SK-N-SH treated with all-trans-retinoic acid at 6 μM for 48 hours (cell line): ENCODE measurements around the gene TOP2B.

Source experiments
- ATAC-seq: fragments of 200-7000 bp; cut with Tn5 transposase; 3 replicates; pipeline ENCODE4 v1.9.1; 2020; ENCODE audit warnings: mild to moderate bottlenecking, moderate library complexity
- ARNTL ChIP-seq: fragments of 450-650 bp; formaldehyde crosslinking; IDR thresholded peaks from 2 replicates; pipeline ENCODE4 v1.5.0; 2020; ENCODE audit warnings: low read depth, mild to moderate bottlenecking, moderate library complexity, borderline replicate concordance
- BACH2 ChIP-seq: fragments of 250-450 bp; sonication (Bioruptor Pico); IDR thresholded peaks from 2 replicates; pipeline ENCODE4 v1.9.0; 2021; ENCODE audit warnings: mild to moderate bottlenecking, borderline replicate concordance
- CREB5 ChIP-seq: fragments of 250-450 bp; sonication (Bioruptor Pico); IDR thresholded peaks from 2 replicates; pipeline ENCODE4 v1.5.1; 2020; ENCODE audit warnings: low read depth, mild to moderate bottlenecking, moderate library complexity
- CSDC2 ChIP-seq: fragments of 250-450 bp; sonication (Bioruptor Pico); IDR thresholded peaks from 2 replicates; pipeline ENCODE4 v1.5.0; 2020; ENCODE audit warnings: mild to moderate bottlenecking, moderate library complexity
- ESRRG ChIP-seq: fragments of 250-450 bp; sonication (Bioruptor Pico); IDR thresholded peaks from 2 replicates; pipeline ENCODE4 v1.6.1; 2021; ENCODE audit warnings: mild to moderate bottlenecking
- GLIS3 ChIP-seq: fragments of 250-450 bp; sonication (Bioruptor Pico); IDR thresholded peaks from 2 replicates; pipeline ENCODE4 v1.5.0; 2020; ENCODE audit warnings: mild to moderate bottlenecking, moderate library complexity
- ISL1 ChIP-seq: fragments of 250-450 bp; sonication (Bioruptor Pico); IDR thresholded peaks from 2 replicates; pipeline ENCODE4 v2.1.2; 2022; ENCODE audit warnings: mild to moderate bottlenecking, moderate library complexity
- OSR1 ChIP-seq: fragments of 250-450 bp; sonication (Bioruptor Pico); IDR thresholded peaks from 2 replicates; pipeline ENCODE4 v1.8.0; 2022; ENCODE audit warnings: moderate library complexity, mild to moderate bottlenecking, inconsistent platforms
- PATZ1 ChIP-seq: fragments of 250-450 bp; sonication (Bioruptor Pico); IDR thresholded peaks from 2 replicates; pipeline ENCODE4 v1.8.0; 2020; ENCODE audit warnings: mild to moderate bottlenecking, moderate library complexity, borderline replicate concordance
- POU6F1 ChIP-seq: fragments of 250-450 bp; sonication (Bioruptor Pico); IDR thresholded peaks from 2 replicates; pipeline ENCODE4 v1.8.0; 2021; ENCODE audit warnings: low read depth, mild to moderate bottlenecking, moderate library complexity, borderline replicate concordance
- PPARA ChIP-seq: fragments of 250-450 bp; sonication (Bioruptor Pico); IDR thresholded peaks from 2 replicates; pipeline ENCODE4 v1.5.0; 2020; ENCODE audit warnings: mild to moderate bottlenecking, borderline replicate concordance
- RARB ChIP-seq: fragments of 250-450 bp; sonication (Bioruptor Pico); IDR thresholded peaks from 2 replicates; pipeline ENCODE4 v1.8.0; 2021; ENCODE audit warnings: mild to moderate bottlenecking, moderate library complexity
- SNAI2 ChIP-seq: fragments of 250-450 bp; sonication (Bioruptor Pico); IDR thresholded peaks from 2 replicates; pipeline ENCODE4 v1.5.0; 2020; ENCODE audit warnings: mild to moderate bottlenecking, moderate library complexity
- TCF4 ChIP-seq: fragments of 250-450 bp; sonication (Bioruptor Pico); IDR thresholded peaks from 2 replicates; pipeline ENCODE4 v1.8.0; 2021; ENCODE audit warnings: mild to moderate bottlenecking, moderate library complexity, borderline replicate concordance
- TOX ChIP-seq: fragments of 250-450 bp; sonication (Bioruptor Pico); IDR thresholded peaks from 2 replicates; pipeline ENCODE4 v1.8.0; 2021; ENCODE audit warnings: mild to moderate bottlenecking, moderate library complexity, borderline replicate concordance
- ZFP3 ChIP-seq: fragments of 250-450 bp; sonication (Bioruptor Pico); IDR thresholded peaks from 2 replicates; pipeline ENCODE4 v1.5.0; 2020; ENCODE audit warnings: mild to moderate bottlenecking, moderate library complexity
- ZFP30 ChIP-seq: fragments of 450-650 bp; formaldehyde crosslinking; IDR thresholded peaks from 2 replicates; pipeline ENCODE4 v1.5.0; 2022; ENCODE audit warnings: mild to moderate bottlenecking, moderate library complexity
- ZNF565 ChIP-seq: fragments of 450-650 bp; formaldehyde crosslinking; conservative IDR thresholded peaks from 2 replicates; pipeline ENCODE4 v1.5.0; 2020; ENCODE audit warnings: low read depth, mild to moderate bottlenecking, moderate library complexity
- ZNF70 ChIP-seq: fragments of 450-650 bp; formaldehyde crosslinking; IDR thresholded peaks from 2 replicates; pipeline ENCODE4 v1.5.0; 2020; ENCODE audit warnings: mild to moderate bottlenecking, moderate library complexity
- ZNF8 ChIP-seq: fragments of 450-650 bp; formaldehyde crosslinking; IDR thresholded peaks from 2 replicates; pipeline ENCODE4 v1.5.0; 2020; ENCODE audit warnings: mild to moderate bottlenecking, moderate library complexity
- TF ChIP-seq, protein P1 (sequence below): fragments of 250-450 bp; sonication (Bioruptor Pico); IDR thresholded peaks from 2 replicates; pipeline ENCODE4 v1.5.0; 2020; ENCODE audit warnings: mild to moderate bottlenecking, moderate library complexity

Gene TOP2B

DNA sequence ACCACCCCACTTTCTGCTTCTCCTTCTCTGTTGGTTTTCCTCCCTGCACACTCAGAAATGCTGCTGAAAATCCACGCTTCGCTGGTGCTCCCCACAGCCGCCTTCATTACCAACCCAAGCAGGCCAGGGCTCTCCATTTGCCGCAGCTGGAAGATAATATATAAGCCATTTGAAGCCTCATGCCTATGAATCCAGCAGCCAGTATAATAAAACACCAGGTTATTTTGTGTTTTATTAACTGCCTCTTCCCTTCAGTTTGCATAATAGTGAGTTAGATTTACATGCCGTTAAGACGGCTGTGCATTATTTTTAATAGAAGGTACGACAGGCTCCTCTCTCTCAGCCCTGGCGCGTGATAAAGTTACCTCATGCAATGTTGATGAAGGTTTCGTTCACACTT, 86.6 kb downstream of the TOP2B start:
- TF ChIP-seq ZNF70 (CRISPR knock-in tag) (no peak), PPARA (CRISPR knock-in tag) (no peak), CSDC2 (no peak)

DNA sequence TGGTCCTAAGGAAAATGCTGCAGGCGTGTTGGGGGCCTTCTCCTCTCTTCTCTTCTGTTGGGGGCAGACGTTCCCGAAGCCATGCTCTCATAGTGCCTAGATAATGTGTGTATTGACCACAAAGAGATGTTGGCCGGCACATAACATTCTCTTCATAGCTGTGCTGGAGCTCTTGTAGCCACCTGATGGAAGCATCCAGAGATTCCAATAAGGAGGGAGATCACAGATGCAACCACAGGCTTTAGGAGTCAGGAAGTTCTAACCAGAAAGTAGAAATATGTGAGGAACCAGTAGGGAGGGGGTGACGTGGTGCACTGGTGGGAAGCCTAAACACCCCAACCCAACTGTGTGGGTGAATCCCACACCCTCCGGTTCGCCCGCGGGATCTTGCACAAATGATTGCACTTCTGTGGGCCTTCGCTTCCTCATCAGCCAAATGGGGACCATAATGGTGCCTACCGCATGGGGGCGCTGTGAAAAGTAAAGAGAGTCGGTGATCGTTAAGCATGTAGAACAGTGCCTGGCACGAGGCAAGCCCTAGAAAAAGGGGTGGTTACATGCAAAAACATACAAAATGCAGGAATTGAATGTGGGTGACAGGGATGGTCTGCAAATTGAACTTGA, 87.8 kb downstream of the TOP2B start:
- no peak for ATAC-seq
- no peak for TF ChIP-seq ZNF8

More for the DNA sequence above, 86.6 kb downstream of the TOP2B start:
- ATAC-seq, result no peak

DNA sequence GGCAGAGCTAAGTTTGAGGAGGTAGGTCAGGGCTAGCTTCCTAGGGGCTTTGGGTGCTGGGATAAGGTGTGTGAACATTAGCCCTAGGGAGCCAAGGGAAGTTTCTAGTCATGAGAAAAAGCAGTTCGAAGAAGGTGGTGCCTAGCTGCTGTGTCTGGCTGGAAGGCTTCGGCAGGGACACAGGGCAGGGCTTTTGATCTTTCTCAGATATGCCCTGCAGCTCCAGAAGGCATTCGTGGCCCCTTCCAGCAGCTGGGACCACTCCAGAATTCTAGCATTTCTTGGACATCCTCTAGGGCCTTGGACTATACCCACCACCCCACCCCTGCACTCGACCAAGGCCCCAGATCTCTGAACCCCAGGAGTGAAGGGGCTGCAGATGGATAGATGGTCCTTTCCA, 88.6 kb downstream of the TOP2B start:
- TF ChIP-seq ESRRG (CRISPR knock-in tag) (no peak), ZNF565 (CRISPR knock-in tag) (no peak), BACH2 (CRISPR knock-in tag) (no peak), SNAI2 (CRISPR knock-in tag) (no peak), CREB5 (CRISPR knock-in tag) (no peak), POU6F1 (no peak), GLIS3 (CRISPR knock-in tag) (no peak), TOX (CRISPR knock-in tag) (no peak)
- ATAC-seq, result no peak

- ATAC-seq, result no peak
- TF ChIP-seq PPARA (CRISPR knock-in tag) (no peak), CREB5 (CRISPR knock-in tag) (no peak), ZNF565 (CRISPR knock-in tag) (no peak), ARNTL (no peak), CSDC2 (no peak), ZNF8 (no peak)
- TF ChIP-seq, protein P1, sequence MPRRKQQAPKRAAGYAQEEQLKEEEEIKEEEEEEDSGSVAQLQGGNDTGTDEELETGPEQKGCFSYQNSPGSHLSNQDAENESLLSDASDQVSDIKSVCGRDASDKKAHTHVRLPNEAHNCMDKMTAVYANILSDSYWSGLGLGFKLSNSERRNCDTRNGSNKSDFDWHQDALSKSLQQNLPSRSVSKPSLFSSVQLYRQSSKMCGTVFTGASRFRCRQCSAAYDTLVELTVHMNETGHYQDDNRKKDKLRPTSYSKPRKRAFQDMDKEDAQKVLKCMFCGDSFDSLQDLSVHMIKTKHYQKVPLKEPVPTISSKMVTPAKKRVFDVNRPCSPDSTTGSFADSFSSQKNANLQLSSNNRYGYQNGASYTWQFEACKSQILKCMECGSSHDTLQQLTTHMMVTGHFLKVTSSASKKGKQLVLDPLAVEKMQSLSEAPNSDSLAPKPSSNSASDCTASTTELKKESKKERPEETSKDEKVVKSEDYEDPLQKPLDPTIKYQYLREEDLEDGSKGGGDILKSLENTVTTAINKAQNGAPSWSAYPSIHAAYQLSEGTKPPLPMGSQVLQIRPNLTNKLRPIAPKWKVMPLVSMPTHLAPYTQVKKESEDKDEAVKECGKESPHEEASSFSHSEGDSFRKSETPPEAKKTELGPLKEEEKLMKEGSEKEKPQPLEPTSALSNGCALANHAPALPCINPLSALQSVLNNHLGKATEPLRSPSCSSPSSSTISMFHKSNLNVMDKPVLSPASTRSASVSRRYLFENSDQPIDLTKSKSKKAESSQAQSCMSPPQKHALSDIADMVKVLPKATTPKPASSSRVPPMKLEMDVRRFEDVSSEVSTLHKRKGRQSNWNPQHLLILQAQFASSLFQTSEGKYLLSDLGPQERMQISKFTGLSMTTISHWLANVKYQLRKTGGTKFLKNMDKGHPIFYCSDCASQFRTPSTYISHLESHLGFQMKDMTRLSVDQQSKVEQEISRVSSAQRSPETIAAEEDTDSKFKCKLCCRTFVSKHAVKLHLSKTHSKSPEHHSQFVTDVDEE, result no peak
Observed at GRCh38 chr3:25575001-25575400, 89.7 kb downstream of the TOP2B start.

- no peak for ATAC-seq
- TF ChIP-seq GLIS3 (CRISPR knock-in tag) (no peak), OSR1 (CRISPR knock-in tag) (no peak), RARB (CRISPR knock-in tag) (no peak), ZNF70 (CRISPR knock-in tag) (no peak), POU6F1 (no peak), PATZ1 (CRISPR knock-in tag) (no peak), ZFP30 (CRISPR knock-in tag) (no peak), TOX (CRISPR knock-in tag) (no peak), ZNF8 (no peak), ZFP3 (CRISPR knock-in tag) (no peak), ISL1 (CRISPR knock-in tag) (no peak), TCF4 (CRISPR knock-in tag) (no peak)
Observed at GRCh38 chr3:25574172-25574765, 90.4 kb downstream of the TOP2B start.
